Measurements from ENCODE around the gene CERS4.
A peak's percentile ranks its signal among the peaks of the same experiment; 100 is the strongest.
"Not testable (repeated sequence)": the region's sequence is repeated elsewhere in the genome, so short reads cannot be mapped to it uniquely, and the experiment has no call there.

The CERS4 gene

DNA sequence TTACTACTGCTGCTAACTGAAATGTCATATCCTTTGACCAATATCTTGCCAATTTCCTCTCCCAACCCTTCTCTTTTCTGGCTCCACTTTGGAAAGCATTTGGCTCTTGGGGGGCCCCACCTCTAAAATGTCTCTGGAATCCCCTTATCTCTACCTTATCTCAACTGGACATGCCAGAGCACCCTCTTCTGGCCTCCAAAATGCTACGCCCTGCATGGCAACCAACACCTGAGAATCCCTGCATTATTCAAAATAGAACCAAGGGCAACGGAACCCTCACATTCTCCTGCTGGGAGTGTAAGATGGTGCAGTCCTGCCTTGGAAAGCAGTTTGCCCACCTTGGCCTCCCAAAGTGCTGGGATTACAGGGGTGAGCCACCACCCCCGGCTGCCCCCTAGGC is 35.3 kb downstream of the CERS4 start:
- DNase-seq = no peak

DNA sequence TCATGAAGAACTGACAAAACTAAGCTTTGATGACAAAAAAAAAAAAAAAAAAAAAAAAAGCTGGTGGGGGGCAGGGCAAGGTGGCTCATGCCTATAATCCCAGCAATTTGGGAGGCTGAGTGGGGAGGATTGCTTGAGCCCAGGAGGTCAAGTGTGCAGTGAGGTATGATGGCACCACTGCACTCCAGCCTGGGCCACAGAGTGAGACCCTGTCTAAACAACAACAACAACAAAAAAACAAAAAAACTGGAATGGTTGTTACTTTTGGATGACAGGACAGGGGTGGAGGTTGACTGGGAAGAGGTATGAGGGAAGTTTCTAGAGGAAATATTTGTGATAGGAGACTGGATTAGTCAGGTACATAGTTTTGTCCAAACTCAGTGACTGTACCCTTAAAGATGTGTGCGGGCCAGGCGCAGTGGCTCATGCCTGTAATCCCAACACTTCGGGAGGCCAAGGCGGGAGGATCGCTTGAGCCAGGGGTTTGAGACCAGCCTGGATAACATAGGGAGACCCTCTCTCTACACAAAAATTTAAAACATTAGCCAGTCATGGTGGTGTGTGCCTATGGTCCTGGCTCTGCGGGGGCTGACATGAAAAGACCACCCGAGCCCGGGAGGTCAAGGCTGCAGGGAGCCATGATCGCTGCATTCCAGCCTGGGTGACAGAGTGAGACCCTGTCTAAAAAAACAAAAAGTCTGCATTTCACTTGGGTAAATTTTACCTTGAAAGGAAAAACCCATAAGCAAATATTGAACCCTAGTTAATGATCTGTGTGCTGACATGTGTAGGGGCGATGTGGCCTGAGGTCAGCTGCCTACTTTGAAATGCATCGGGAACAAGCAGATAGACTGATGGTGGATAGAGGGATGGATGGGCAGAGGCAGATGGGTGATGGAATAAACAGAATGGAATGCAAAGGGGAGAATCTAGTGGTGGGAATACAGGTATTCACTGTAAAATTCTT is 37.0 kb downstream of the CERS4 start:
- no peak for DNase-seq

DNA sequence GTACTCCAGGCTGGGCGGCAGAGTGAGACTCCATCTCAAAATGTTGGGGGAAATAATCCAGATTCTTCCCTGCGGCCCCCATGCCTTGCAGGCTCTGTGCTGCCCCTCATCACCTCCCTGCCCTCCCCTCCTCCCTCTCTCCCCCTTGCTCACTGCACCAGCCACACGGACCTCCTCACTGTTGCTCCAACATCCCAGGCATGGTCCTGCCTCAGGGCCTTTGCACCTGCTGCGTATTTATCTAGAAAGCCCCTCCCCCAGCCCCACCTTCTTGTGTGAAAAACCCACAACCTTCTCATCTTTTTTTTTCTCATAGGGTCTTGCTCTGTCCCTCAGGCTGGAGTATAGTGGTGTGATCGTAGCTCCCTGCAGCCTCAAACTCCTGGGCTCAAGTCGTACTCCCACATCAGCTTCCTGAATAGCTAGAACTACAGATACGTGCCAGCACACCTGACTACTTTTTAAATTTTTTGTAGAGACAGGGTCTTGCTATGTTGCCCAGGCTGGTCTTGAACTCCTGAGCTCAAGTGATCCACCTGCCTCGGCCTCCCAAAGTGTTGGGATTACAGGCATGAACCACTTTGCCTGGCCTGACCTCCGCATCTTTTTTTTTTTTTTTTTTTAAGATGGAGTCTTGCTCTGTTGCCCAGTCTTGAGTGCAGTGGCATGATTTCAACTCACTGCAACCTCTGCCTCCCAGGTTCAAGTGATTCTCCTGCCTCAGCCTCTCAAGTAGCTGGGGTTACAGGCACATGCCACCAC is 38.1 kb downstream of the CERS4 start:
- DNase-seq = not testable (repeated sequence)

DNA sequence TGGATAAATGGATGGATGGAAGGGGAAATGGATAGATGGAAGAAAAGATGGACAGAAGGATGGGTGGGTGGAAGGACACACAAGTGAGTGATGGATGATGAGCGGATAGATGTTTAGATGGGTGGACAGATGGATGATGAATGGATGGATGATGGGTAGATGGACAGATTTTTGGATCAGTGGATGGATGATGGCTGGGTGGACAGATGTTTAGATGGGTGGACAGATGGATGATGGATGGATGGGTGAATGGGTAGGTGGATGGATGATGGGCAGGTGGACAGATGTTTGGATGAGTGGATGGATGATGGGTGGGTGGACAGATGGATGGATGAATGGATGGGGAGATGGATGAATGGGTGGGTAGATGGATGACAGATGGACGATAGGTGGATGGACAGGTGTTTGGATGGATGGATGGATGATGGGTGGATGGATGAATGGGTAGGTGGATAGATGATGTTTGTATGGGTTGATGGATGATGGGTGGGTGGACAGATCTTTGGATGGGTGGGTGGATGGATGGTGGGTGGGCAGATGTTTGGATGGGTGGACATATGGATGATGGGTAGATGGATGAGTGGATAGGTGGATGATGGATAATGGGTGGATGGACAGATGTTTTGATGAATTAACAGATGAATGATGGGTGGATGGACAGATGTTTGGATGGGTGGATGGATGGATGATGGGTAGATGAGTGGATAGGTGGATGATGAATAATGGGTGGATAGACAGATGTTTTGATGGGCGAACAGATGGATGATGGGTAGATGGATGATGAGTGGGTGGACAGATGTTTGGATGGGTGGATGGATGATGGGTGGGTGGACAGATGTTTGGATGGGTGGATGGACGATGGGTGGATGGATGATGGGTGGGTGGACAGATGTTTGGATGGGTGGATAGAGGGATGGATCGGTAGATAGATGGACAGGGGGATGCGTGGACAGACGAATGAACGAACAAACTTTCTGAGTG is 39.5 kb downstream of the CERS4 start:
- no peak for DNase-seq

DNA sequence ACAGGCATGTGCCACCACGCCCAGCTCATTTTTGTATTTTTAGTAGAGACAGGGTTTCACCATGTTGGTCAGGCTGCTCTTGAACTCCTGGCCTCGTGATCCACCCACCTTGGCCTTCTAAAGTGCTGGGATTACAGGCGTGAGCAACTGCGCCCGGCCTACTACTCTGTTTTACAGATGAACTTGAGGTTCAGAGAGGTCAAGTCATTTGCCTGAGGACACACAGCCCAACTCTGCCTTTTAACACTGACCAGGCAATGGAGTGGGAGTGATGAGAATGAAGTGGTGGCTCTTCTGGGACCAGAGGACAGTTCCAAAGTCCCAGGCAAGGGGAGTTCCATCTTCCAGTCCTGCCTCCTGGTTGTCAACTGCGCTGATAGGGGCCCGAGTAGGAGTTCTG is 41.4 kb downstream of the CERS4 start:
- no peak for DNase-seq

DNA sequence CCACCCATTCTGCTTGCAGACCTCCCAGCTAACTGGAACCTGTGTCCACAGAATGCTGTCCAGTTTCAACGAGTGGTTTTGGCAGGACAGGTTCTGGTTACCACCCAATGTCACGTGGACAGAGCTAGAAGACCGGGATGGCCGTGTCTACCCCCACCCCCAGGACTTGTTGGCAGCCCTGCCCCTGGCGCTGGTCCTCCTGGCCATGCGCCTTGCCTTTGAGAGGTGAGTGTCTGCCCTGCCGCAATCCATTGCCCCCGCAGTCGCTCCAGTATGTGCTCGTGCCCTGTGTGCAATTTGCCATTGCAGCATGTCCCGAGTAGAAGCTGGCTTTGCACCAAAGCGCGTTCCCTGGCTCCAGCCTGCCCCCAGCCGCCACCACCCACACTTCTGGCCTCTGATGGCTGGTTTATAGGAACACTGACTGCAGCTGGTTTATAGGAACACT is 41.9 kb downstream of the CERS4 start:
- DNase-seq = no peak

DNA sequence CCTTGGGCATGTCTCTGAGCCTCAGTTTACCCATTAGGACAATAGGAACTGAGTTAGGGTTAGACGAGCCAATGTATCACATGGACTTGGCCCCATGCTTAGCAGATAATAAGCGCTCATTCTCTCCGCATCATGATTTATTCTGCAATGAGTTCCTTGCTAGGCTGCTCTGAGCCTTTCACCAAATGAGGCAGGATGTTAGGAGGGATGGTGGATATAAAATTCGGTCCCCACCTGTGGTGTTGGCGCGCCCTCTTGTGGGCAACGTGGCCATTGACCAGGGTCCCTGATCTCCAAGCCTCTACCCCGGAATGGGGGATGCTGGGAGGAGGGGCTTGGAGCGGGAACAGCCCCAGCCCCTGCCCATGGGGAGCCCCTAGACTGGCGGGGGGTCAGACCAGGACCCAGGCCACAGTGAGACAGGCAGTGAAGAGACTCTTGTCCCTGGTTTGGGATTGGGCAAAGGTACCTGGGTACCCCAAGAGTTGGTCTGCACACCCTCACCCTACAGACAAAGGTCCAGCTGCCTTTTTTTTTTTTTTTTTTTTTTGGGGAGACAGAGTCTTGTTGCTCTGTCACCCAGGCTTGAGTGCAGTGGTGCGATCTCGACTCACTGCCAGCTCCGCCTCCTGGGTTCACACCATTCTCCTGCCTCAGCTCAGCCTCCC is 43.9 kb downstream of the CERS4 start:
- peak; percentile 83 for DNase-seq

DNA sequence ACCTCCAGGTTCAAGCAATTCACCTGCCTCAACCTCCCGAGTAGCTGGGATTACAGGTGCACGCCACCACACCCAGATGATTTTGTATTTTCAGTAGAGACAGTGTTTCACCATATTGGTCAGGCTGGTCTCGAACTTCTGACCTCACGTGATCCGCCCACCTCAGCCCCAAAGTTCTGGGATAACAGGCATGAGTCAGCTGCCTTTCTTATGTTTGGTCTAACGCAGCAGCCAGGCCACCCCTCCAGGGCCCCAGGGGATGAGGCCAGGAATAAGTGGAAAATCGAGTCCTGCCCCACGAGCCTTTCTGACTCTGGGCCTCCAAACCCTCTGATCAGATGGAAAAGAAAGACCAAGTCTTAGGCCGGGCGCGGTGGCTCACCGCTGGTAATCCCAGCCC is 44.5 kb downstream of the CERS4 start:
- DNase-seq = no peak

DNA sequence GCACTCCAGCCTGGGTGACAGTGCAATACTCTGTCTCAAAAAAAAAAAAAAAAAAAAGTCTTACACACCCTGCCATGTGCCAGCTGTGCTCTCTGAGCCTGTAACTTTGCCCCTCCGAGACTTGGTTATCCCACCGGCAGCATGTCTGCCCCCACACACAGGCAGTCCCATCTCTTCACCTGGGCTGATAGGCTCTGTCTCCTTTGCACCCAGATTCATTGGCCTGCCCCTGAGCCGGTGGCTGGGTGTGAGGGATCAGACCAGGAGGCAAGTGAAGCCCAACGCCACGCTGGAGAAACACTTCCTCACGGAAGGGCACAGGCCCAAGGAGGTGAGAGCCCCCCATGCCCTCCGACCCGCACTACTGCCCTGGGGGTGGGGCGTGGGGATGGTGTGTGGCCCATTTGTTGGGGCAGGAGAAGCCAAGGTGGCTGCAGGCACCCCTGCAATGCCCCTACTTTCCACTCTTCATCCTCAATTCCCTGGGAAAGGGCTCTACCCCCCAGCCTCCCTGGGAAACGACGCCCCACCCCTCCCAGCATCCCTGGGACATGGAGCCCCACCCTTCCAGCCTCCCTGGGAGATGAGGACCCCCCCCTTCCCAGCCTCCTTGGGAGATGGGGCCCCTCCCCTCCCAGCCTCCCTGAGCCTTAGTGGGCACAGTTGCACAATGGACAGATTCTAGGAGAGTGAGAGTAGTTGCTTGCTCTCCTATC is 45.3 kb downstream of the CERS4 start:
- no peak for DNase-seq

DNA sequence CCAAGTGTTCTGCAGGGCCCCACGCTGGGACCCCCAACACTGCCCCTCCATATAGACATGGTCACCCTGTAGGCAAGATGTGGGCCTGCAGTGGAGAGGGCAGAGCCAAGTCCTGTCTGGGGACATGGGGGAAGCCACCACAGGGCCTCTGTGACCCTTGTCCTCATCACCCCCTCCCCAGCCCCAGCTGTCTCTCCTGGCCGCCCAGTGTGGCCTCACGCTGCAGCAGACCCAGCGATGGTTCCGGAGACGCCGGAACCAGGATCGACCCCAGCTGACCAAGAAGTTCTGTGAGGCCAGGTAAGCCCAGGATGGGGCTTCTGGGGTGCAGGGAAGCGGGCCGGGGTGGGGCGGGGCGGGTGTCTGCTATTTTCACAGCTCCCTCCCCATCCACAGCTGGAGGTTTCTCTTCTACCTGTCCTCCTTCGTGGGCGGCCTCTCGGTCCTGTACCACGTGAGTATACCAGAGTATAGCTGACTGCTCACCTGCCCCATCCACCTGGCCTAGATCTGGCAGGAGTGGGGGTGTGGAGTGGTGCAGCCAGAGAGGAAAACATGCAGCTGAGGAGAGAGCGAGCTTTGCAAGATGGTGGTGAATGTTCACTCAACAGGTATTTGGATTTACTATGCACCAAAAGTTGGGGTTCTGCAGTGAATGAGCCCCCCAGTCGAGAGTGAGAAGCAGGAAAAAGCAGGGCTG is 46.4 kb downstream of the CERS4 start:
- no peak for DNase-seq

DNA sequence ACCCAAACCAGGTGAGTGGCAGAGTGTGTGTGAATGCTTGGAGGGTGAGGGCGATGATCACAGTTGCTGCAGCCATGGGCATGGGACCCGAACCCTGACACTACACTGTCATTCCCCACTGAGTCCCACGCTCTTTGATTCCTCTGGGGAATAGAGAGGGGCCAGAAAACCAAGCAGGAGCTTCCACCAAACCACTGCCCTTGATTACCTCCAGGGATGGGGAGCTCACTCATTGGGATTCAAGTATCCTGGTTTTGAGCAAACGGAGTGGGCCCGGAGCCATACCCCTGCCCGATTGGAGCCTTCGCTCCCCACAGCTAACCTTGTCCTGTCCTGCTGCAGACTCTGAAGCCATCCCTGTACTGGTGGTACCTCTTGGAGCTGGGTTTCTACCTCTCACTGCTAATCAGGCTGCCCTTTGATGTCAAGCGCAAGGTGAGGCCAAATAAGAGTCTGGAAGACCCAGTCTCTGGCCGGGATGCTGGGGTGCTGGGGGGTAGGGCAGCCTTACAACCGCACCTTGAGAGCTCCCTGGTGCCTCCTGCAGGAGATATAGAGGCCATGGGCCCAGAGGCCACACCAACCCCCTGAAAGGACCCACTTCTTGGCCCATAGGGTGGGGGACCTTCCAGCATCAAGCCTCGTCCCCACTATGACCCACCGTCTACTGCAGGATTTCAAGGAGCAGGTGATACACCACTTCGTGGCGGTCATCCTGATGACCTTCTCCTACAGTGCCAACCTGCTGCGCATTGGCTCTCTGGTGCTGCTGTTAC is 47.3 kb downstream of the CERS4 start:
- DNase-seq = no peak

DNA sequence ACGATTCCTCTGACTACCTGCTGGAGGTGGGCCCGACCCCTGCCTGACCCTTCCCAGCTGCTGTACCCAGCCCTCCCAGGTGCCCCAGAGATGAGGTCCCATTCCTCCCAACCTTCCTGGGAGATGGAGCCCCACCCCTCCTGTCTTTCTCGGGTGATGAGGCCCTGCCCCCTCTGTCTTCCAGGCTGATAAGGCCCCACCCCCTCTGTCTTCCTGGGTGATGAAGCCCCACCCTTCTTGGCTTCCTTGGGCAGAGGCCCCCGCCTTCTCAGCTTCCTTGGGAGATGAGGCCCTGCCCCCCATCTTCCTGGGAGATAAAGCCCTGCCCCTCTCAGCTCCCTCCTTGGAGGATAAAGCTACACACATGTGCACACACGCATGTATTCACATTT is 47.9 kb downstream of the CERS4 start:
- DNase-seq = no peak

DNA sequence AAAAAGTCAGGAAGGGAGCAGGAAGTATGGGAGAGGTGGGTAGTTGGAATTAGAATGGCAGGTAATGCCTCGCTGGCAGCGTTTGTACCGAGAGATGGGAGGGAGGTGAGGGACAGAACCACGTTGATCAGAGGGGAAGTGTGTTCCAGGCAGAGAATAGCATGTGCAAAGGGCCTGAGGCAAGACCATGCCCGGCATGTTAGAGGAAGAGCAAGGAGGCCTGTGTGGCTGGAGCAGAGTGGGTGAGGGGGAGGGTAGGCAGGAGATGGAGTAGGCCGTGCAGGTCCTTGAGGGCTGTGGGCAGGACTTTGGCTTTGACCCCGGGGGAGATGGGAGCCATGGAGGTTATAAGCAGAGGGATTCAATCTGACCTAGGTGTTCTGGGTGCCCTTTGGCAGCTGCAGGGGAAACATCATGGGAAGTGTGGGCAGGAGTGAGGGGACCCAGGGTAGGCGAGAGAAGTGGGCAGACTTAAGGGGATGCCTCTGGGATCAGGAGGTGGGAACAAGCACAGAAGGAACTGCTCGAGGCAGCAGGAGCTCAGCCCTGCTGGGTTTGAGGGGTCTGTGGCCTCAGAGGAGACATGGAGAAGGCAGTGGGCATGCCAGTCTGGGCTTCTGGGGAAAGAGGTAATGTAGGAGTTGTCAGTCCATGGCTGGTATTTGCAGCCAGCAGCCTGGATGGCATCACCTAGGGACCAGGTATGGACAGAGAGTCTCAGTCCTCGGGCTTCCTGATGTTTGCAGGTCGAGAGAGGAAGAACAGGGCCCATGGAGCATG is 50.2 kb downstream of the CERS4 start:
- no peak for DNase-seq

DNA sequence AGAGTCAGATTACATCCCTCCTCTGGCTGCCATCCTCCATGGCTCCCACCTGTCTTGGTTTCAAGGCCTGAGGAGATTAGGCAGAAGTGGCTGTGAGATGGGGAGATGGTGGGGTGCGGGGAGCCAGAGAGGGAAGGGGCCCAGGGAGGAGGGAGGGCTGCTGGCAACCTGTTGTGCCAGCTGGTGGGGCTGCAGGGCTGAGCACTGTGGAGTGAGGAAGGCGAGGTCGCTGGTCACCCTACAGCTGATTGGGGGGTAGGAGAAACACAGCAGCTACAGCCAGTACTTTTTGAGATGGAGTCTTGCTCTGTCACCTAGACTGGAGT is 50.7 kb downstream of the CERS4 start:
- no peak for DNase-seq

DNA sequence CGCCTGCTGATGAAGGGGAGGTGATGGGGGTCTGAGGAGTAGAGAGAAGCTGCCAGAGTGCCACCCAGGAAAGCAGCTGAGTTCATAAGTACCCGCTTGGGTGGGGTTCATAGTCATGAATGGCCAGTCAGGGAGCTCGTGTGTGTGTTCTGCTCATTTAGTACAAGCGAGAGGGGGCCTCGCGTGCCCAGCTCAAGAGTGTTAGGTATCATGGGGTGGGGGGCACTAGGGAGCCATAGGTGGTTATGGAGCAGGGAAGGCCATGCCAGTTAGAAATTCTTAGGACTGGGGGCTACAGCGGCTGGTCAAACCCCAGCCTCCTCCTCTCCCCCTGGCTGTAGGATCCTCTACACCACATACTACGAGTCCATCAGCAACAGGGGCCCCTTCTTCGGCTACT is 52.2 kb downstream of the CERS4 start:
- no peak for DNase-seq

DNA sequence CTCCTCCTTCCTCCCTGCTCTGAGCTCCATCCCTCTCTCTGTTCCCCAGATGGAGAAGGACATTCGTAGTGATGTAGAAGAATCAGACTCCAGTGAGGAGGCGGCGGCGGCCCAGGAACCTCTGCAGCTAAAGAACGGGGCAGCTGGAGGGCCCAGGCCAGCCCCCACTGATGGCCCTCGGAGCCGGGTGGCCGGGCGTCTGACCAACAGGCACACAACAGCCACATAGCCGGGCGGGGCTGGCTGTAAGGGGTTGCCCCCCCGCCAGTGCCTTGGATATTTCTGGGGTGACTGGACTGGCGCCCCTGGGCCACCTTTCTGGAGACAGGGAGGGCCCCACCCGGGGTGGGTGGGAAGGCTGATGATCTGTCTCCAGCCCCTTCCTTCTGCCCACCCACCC is 52.7 kb downstream of the CERS4 start:
- DNase-seq = no peak

DNA sequence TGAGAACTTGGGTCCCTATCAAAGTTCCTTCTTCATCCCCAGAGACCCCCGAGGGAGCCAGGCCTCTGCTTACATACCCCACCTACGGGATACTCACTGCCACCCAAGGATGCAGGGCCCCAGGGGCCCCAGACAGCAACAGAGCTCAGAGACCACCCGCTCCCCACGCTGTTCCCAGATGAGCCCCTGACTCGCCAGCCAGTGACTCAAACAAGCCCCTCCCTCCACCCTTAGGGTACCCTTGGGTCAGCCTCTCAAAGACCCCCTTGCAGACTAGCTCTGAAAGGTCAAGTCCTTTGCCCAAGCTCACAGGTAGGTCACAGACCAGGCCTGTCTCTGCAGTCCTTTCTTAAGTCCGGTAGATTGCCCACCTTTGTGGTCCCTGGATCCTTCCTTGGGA is 53.3 kb downstream of the CERS4 start:
- no peak for DNase-seq

DNA sequence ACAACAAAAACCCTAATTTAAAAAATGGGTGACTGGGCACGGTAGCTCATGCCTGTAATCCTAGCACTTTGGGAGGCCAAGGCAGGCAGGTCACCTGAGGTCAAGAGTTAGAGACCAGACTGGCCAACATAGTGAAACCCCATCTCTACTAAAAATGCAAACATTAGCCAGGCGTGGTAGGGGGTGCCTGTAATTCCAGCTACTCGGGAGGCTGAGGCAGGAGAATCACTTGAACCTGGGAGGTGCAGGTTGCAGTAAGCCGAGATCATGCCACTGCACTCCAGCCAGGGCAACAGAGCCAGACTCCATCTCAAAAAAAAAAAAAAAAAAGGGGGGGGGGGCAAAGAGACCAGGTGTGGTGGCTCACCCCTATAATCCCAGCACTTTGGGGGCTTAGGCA is 55.1 kb downstream of the CERS4 start:
- not testable (repeated sequence) for DNase-seq

DNA sequence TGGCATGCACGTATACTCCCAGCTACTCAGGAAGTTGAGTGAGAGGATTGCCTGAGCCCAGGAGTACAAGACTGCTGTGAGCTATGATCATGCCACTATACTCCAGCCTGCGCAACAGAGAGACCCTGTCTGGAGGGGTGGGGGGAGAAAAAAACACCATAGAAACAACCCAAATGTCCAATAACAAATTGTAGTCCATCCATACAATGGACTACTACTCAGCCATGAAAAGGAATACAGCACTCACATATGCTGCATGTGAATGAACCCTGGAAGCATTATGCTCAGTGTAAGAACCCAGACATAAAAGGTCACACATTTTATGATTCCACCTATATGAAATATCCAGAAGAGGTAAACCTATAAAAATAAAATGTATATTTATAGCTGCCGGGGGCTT is 56.7 kb downstream of the CERS4 start:
- DNase-seq = no peak
